GM10266 (cell line): ENCODE results near the gene CEBPZOS.

Source experiments
- DNase-seq: peaks from one replicate; pipeline ENCODE4 v3.0.0; 2012; ENCODE audit errors: extremely low spot score
- CTCF ChIP-seq: IDR thresholded peaks from 2 replicates; pipeline ENCODE4 v1.5.1; 2012; ENCODE audit warnings: mild to moderate bottlenecking, low read depth; ENCODE audit not compliant: control insufficient read depth, insufficient read depth; ENCODE audit errors: missing control alignments

Gene CEBPZOS

DNA sequence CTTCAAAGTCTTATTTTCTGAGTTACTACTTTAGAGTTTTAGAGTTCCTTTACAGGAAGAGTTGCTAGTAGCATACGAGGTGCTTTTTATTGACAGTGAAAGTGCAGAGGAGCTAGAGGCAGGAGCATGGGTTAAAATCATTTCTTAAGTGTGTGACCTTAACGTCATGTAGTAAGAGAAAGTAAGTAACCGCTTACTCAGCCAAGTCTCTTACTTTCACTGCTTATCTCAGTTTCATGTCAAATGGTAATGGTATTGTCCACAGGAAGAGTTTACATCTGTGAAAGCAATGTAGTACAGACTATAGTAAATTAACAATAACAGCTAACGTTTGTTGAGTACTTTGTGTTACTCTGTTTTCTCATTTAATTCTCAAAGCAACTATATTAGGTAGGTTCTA lies 47.7 kb downstream of the CEBPZOS start:
- TF ChIP-seq CTCF: no peak

GRCh38 chr2:37244755-37245154 lies 48.5 kb downstream of the CEBPZOS start:
- TF ChIP-seq CTCF: no peak
- DNase-seq: no peak

More for the DNA sequence above, 47.7 kb downstream of the CEBPZOS start:
- peak; percentile 45 for DNase-seq

DNA sequence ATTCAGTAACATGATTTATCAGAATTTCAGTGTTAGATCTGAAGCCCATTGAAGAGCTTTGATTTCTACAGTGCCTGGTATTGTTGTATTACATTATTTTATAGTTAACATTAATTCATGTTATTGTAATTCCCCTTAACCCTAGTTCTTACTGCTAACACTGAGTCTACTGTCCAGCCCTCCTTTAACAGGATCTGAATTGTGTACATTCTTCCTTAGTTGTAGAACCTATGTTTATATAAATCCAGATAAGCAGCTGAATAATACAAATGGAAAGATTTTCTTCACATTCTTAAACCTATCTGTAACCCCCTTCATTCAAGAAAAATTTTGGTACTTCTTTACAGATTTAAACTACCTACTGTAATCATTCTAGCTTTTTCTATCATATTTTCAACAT lies 49.9 kb downstream of the CEBPZOS start:
- TF ChIP-seq CTCF: no peak
- no peak for DNase-seq

DNA sequence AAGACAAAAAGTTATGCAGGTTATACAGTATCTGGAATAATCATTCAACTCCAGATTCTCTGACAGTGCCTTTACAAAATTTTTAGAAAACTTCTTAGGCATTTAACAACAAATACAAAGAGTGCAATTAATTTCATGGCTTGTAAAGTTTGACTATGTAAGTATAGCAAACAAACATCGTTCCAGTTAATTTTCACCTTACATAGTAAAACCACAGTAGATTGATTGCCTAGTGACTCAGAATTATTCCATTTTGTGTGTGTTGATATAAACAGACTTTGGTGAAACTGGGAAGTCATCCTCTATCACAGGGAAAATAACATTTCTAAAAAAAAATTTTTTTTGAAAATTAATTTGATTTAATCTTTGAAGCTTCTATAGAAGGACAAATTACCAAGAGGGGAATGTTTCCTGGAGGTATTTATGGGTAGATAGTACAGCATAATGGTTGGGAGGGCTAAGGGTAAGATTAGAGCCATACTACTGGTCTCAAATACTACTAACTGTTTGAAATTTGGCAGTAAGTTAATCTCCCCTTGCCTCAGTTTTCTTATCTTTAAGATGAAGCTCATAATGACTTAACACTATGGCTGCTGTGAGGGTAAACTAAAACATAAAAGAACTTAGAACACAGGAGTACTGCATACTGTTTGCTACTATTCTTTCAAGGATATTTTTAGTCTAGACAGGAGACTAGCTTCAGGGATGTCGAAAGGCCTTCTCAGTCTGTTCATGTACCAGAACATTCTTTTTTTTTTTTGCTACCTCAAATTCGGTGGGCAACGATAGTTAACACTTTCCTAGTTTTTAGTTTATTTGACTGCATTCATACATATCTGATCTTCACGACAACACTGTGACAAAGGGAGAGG lies 54.8 kb downstream of the CEBPZOS start:
- DNase-seq: no peak
- no peak for TF ChIP-seq CTCF
